ENCODE data around the gene API5.

API5 gene

GRCh38 chr11:43360361-43361032 is 48.7 kb downstream of the API5 start:
- DNase-seq (ENCODE audit: low read depth) = peak; percentile 62
- no peak for TF ChIP-seq MAX (IDR thresholded peaks at IDR 0.05; ENCODE audit: low read depth, low read length)
- TF ChIP-seq CTCF (IDR thresholded peaks at IDR 0.05; ENCODE audit: low read depth, low read length) = no peak
- no peak for TF ChIP-seq POLR2A (IDR thresholded peaks at IDR 0.05; ENCODE audit: extremely low read depth, insufficient read length)
- H3K4me3 ChIP-seq (ENCODE audit: low read depth, low read length) = peak overlapping the region; percentile 95

GRCh38 chr11:43366677-43367076 is 54.9 kb downstream of the API5 start:
- TF ChIP-seq MAX (IDR thresholded peaks at IDR 0.05; ENCODE audit: low read depth, low read length) (no peak), MYC (IDR thresholded peaks at IDR 0.05; ENCODE audit: low read depth, low read length) (no peak), POLR2A (IDR thresholded peaks at IDR 0.05; ENCODE audit: extremely low read depth, insufficient read length) (no peak), CTCF (IDR thresholded peaks at IDR 0.05; ENCODE audit: low read depth, low read length) (no peak)
- H3K4me3 ChIP-seq (ENCODE audit: low read depth, low read length) = no peak overlapping the region
- DNase-seq (ENCODE audit: low read depth) = no peak

- TF ChIP-seq MYC (IDR thresholded peaks at IDR 0.05; ENCODE audit: low read depth, low read length) (no peak), CTCF (IDR thresholded peaks at IDR 0.05; ENCODE audit: low read depth, low read length) (no peak), MAX (IDR thresholded peaks at IDR 0.05; ENCODE audit: low read depth, low read length) (no peak), POLR2A (IDR thresholded peaks at IDR 0.05; ENCODE audit: extremely low read depth, insufficient read length) (no peak)
- no peak overlapping the region for H3K4me3 ChIP-seq (ENCODE audit: low read depth, low read length)
- no peak for DNase-seq (ENCODE audit: low read depth)
Measured at GRCh38 chr11:43367382-43368178, 55.8 kb downstream of the API5 start.

- no peak for DNase-seq (ENCODE audit: low read depth)
- H3K4me3 ChIP-seq (ENCODE audit: low read depth, low read length) = no peak overlapping the region
- TF ChIP-seq POLR2A (IDR thresholded peaks at IDR 0.05; ENCODE audit: extremely low read depth, insufficient read length) (no peak), MYC (IDR thresholded peaks at IDR 0.05; ENCODE audit: low read depth, low read length) (no peak), MAX (IDR thresholded peaks at IDR 0.05; ENCODE audit: low read depth, low read length) (no peak), CTCF (IDR thresholded peaks at IDR 0.05; ENCODE audit: low read depth, low read length) (no peak)
Measured at GRCh38 chr11:43376065-43376464, 64.3 kb downstream of the API5 start.

DNA sequence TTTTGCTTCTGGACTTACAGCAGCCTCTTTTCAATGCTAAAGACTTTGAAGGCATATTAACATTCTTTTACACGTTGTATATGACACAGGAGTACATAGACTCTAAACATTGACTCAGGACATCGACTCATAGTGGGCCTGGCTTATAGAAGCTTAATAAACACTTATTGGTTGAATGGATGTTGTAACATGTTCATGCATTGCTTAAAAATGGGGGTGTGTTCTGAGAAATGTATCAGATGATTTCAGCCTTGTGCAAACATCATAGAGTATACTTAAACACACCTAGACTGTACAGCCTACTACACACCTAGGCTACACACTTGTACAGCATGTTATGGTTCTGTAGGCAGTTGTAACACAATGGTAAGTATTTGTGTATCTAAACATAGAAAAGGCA is 64.8 kb downstream of the API5 start:
- peak; percentile 16 for DNase-seq (ENCODE audit: low read depth)
- TF ChIP-seq POLR2A (IDR thresholded peaks at IDR 0.05; ENCODE audit: extremely low read depth, insufficient read length) = no peak
- no peak for TF ChIP-seq MYC (IDR thresholded peaks at IDR 0.05; ENCODE audit: low read depth, low read length)
- no peak for TF ChIP-seq MAX (IDR thresholded peaks at IDR 0.05; ENCODE audit: low read depth, low read length)
- no peak for TF ChIP-seq CTCF (IDR thresholded peaks at IDR 0.05; ENCODE audit: low read depth, low read length)

More for the DNA sequence above, 64.8 kb downstream of the API5 start:
- H3K4me3 ChIP-seq (ENCODE audit: low read depth, low read length) = no peak overlapping the region

All from NB4 (cell line).